Body of pancreas (tissue), 4 donors: ENCODE data around the gene CYP4F3. TPM values are rescaled to one million over a fixed set of nuclear protein-coding genes. Genes with fewer than 3 reads are reported as not detected.

ENCODE experiments used
- ATAC-seq: fragments of 150-250 bp; one replicate; pipeline ENCODE4 v1.9.1; 2016
- DNase-seq, 4 donors: peaks; one replicate each; pipeline ENCODE4 v3.0.0-alpha.2; 2019
- H3K27ac ChIP-seq, 4 donors: fragments of 200-600 bp; sonication (generic); 1 replicate in 3 of 4; 2 replicates in 1 of 4; pipeline versions ENCODE4 v1.5.1 to v1.6.1; 2016 to 2019; ENCODE audit warnings: mild to moderate bottlenecking in 1 of 4, mixed read lengths in 1 of 4, moderate library complexity in 1 of 4
- H3K27me3 ChIP-seq, 2 donors: fragments of 200-600 bp; sonication (generic); one replicate each; pipeline ENCODE4 v1.6.0; 2016; ENCODE audit warnings: mild to moderate bottlenecking in 1 of 2
- H3K36me3 ChIP-seq, 2 donors: fragments of 200-600 bp; sonication (generic); replicated peaks in 1 of 2; 2 replicates each; pipeline ENCODE4 v1.5.1; 2016; ENCODE audit warnings: low read depth in 2 of 2; ENCODE audit not compliant: insufficient read depth in 1 of 2
- H3K4me1 ChIP-seq: fragments of 200-600 bp; sonication (generic); one replicate; pipeline ENCODE4 v1.6.0; 2016
- H3K4me3 ChIP-seq, 2 donors: fragments of 200-600 bp; sonication (generic); 1 replicate in 1 of 2; 2 replicates in 1 of 2; pipeline ENCODE4 v1.5.1; 2016 to 2019
- H3K9me3 ChIP-seq, 3 donors: fragments of 200-600 bp; sonication (generic); 1 replicate in 2 of 3; 2 replicates in 1 of 3; pipeline ENCODE4 v1.5.1; 2016
- CTCF ChIP-seq, 7 experiments: fragments of 450-650 bp in 4 of 7; fragments of 200-600 bp in 3 of 7; sonication (generic) in 3 of 7; IDR thresholded peaks; one replicate each; pipeline ENCODE4 v1.5.1; 2016 to 2019; ENCODE audit warnings: antibody characterized with exemption in 7 of 7
- POLR2A ChIP-seq, 3 donors: fragments of 450-650 bp; IDR thresholded peaks; one replicate each; pipeline ENCODE4 v1.6.1; 2016; ENCODE audit warnings: antibody characterized with exemption in 3 of 3, mild to moderate bottlenecking in 2 of 3
- WGBS, 2 donors: methylation state at CpG; one replicate each; pipeline ENCODE4 v1.1.5; 2017; 5-methylcytosine and 5-hydroxymethylcytosine counted together
- intact Hi-C: fragments of 100-400 bp; cut with DNase I; formaldehyde crosslinking; loops from one replicate; pipeline ENCODE4 v1.15.1; 2023
- total RNA-seq, 2 donors: library from RNA; depleted of rRNA; stranded (reverse); fragments of >200 nt; gene quantifications; one replicate each; pipeline ENCODE4 v1.1.0, GENCODE V29; 2016

The CYP4F3 gene
- total RNA-seq, 2 donors from 2014 or later, result 0.33 to 2.6 TPM

DNA sequence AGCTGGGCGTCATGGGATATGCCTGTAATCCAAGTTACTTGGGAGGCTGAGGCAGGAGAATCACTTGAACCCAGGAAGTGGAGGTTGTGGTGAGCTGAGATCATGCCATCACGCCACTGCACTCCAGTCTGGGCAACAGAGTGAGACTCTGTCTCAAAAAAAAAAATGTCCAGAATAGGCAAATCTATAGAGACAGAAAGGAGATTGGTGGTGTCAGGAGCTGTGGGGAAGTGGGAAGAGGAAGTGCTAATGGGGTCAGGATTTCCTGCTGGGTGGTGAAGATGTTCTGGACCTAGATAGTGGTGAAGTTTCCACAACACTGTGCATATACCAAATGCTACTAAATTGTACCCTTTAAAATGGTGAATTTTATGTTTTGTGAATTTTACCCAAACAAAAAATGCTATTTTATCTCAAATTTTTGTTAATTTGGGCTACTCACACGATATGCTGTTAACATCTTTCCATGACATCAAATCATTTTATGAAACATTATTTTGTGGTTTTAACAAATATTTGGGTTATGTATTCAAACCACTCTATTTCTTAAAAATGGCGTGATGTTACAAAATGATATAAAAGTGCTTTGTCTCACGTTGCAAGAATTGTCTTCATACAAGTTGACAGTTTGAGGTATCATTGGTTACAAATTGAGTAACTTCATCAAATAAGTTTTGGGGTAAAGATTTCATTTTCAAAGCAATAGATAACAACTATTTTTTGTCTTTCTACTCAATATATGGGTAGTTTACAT, 7.4 kb upstream of the CYP4F3 start:
- H3K36me3 ChIP-seq, result no peaks in the 10 kb centered on the region
- intact Hi-C loops, result loop anchor here (5.0 kb wide), 1 partner anchor 549 kb away; no protein-coding TSS in a partner anchor
- H3K27ac ChIP-seq, result no peak overlapping the region
- WGBS, 2 donors, result 29 to 33% methylated on average over 5 of the region's 5 CpGs
- H3K9me3 ChIP-seq, result no peaks in the 10 kb centered on the region
- H3K4me1 ChIP-seq, result no peaks in the 10 kb centered on the region
- no peak for DNase-seq
- peaks cover 0 to 5% of the 10 kb centered on the region in 2 donors for H3K27me3 ChIP-seq
- H3K4me3 ChIP-seq, result no peak overlapping the region
- TF ChIP-seq POLR2A (IDR thresholded peaks at IDR 0.05) (no peak), CTCF (IDR thresholded peaks at IDR 0.05) (no peak)
- ATAC-seq, result no peak

DNA sequence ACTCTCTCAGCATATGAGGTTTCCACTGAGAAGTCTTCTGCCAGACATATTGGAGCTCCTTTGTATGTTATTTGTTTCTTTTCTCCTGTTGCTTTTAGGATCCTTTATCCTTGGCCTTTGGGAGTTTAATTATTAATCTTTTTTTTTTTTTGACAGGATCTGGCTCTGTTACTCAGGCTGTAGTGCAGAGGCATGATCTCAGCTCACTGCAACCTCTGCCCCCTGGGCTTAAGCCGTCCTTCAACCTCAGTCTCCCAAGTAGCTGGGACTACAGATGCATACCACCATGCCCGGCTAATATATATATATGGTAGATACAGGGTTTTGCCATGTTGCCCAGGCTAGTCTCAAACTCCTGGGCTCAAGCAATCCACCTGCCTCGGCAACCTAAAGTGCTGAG, 6.6 kb upstream of the CYP4F3 start:
- WGBS, 2 donors, result 39 to 43% methylated on average over 2 to 3 of the region's 3 CpGs
- Histone ChIP-seq H3K9me3 (no peaks in the 10 kb centered on the region), H3K27ac (no peak overlapping the region), H3K4me3 (no peak overlapping the region), H3K4me1 (no peaks in the 10 kb centered on the region), H3K36me3 (no peaks in the 10 kb centered on the region), H3K27me3 (no peaks in the 10 kb centered on the region)
- DNase-seq (no peak), ATAC-seq (no peak)
- TF ChIP-seq POLR2A (IDR thresholded peaks at IDR 0.05) (no peak), CTCF (IDR thresholded peaks at IDR 0.05) (no peak)
- intact Hi-C loops, result loop anchor here (5.0 kb wide), 1 partner anchor 548 kb away; no protein-coding TSS in a partner anchor

- DNase-seq (no peak), ATAC-seq (no peak)
- Histone ChIP-seq H3K9me3 (no peaks in the 10 kb centered on the region), H3K36me3 (no peaks in the 10 kb centered on the region), H3K4me1 (no peaks in the 10 kb centered on the region), H3K27ac (no peak overlapping the region), H3K4me3 (no peak overlapping the region), H3K27me3 (no peaks in the 10 kb centered on the region)
- TF ChIP-seq CTCF (IDR thresholded peaks at IDR 0.05) (no peak), POLR2A (IDR thresholded peaks at IDR 0.05) (no peak)
- 60% methylated on average over 2 of the region's 2 CpGs for whole genome bisulfite sequencing, 2 donors
- intact Hi-C loops, result no loop called here
Measured at GRCh38 chr19:15635016-15635805, 5.5 kb upstream of the CYP4F3 start.

DNA sequence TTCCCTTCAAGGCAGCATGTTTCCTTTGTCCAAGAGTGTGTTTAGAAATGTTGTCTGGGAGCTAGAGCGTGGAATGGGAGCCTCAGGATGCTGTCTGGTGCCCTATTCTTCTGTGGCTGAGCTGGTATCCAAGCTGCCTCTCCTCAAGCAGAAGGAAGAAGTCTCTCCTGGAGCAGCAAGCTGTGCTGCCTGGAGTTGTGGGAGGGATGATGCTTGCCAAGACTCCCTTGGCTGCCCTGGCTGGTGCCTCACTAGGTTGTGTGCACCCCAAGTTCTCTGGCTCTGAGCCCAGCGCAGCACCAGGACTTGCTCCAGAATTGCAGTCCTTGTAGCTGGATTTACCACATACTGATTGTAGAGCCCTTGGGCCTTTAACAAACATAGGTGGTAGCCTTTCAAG, 4.7 kb upstream of the CYP4F3 start:
- TF ChIP-seq CTCF (IDR thresholded peaks at IDR 0.05) (no peak), POLR2A (IDR thresholded peaks at IDR 0.05) (no peak)
- Histone ChIP-seq H3K27ac (no peak overlapping the region), H3K4me1 (no peaks in the 10 kb centered on the region), H3K27me3 (no peaks in the 10 kb centered on the region), H3K4me3 (no peak overlapping the region), H3K36me3 (no peaks in the 10 kb centered on the region), H3K9me3 (no peaks in the 10 kb centered on the region)
- no peak for DNase-seq
- intact Hi-C loops, result no loop called here
- 90 to 100% methylated on average over 1 to 2 of the region's 2 CpGs for WGBS, 2 donors
- ATAC-seq, result no peak
